ENCODE results near the gene PORCN. TPM values are rescaled to one million over a fixed set of nuclear protein-coding genes. Genes with fewer than 3 reads are reported as not detected.
A peak's percentile ranks its signal among the peaks of the same experiment; 100 is the strongest.

Gene PORCN
- total and polyA plus RNA-seq, 2 donors (not counting 3 experiments of a cell fraction or from before 2014, with no cell fraction given), result 7.6 to 21.0 TPM

- Histone ChIP-seq H3K27me3 (ENCODE audit: control insufficient read depth in 2 of 2, insufficient read depth in 2 of 2, low read length in 2 of 2) (no peaks in the 10 kb centered on the region), H3K9me3 (replicated peaks; ENCODE audit: control insufficient read depth, insufficient read depth, low read length) (no peaks in the 10 kb centered on the region), H3K79me2 (ENCODE audit: control insufficient read depth, insufficient read depth, low read length) (peaks cover 13% of the 10 kb centered on the region), H3K4me2 (ENCODE audit: insufficient read depth, low read length) (peak within 1 kb of the TSS; percentile 69), H3K4me3 (replicated peaks in 1 of 3; ENCODE audit: insufficient read depth in 1 of 3, low read depth in 1 of 3, low read length in 3 of 3) (peak within 1 kb of the TSS; percentile 45 to 69 (median 65)), H3K4me1 (ENCODE audit: control insufficient read depth, extremely low read depth, insufficient read depth, low read length) (peaks cover 2% of the 10 kb centered on the region), H3K27ac (ENCODE audit: insufficient read depth, low read depth, low read length) (peak within 1 kb of the TSS; percentile 10), H2AFZ (ENCODE audit: low read depth, low read length) (peak within 1 kb of the TSS; percentile 74), H3K36me3 (ENCODE audit: control insufficient read depth in 2 of 2, extremely low read depth in 1 of 2, insufficient read depth in 2 of 2, low read length in 2 of 2) (no peaks in the 10 kb centered on the region), H3K9me1 (replicated peaks; ENCODE audit: control insufficient read depth, extremely low read depth, insufficient read depth, low read length) (no peaks in the 10 kb centered on the region), H4K20me1 (replicated peaks; ENCODE audit: control insufficient read depth, extremely low read depth, insufficient read depth, low read length) (no peaks in the 10 kb centered on the region), H3K9ac (replicated peaks; ENCODE audit: extremely low read depth, insufficient read depth, low read length) (peak within 1 kb of the TSS; percentile 65)
- FAIRE-seq (peak; percentile 99), DNase-seq (ENCODE audit: low read depth, low spot score) (peak; percentile 83)
- TF ChIP-seq GATA2 (IDR thresholded peaks at IDR 0.05; ENCODE audit: insufficient read depth, insufficient read length, low read depth, low read length), result peak; percentile 60
- peak; percentile 71 for TF ChIP-seq POLR2A (IDR thresholded peaks at IDR 0.05; ENCODE audit: low read depth, low read length)
- TF ChIP-seq, protein P1, sequence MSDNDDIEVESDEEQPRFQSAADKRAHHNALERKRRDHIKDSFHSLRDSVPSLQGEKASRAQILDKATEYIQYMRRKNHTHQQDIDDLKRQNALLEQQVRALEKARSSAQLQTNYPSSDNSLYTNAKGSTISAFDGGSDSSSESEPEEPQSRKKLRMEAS (IDR thresholded peaks at IDR 0.05; ENCODE audit: insufficient read depth, insufficient read length), result no peak
- no peak for TF ChIP-seq MYC (IDR thresholded peaks at IDR 0.05; ENCODE audit: low read depth, low read length)
- no peak for TF ChIP-seq CTCF (IDR thresholded peaks at IDR 0.05; ENCODE audit: extremely low read depth in 1 of 2, insufficient read depth in 1 of 2, low read depth in 1 of 2, low read length in 2 of 2)
- no peak for TF ChIP-seq FOS (IDR thresholded peaks at IDR 0.05; ENCODE audit: borderline replicate concordance, insufficient read depth, low read length)
- no peak for TF ChIP-seq JUN (IDR thresholded peaks at IDR 0.05; ENCODE audit: borderline replicate concordance, insufficient read depth, insufficient read length, low read depth)
- peak; percentile 74 for TF ChIP-seq POLR2AphosphoS5 (IDR thresholded peaks at IDR 0.05; ENCODE audit: insufficient read depth, low read depth, low read length)
- TF ChIP-seq EZH2 (IDR thresholded peaks at IDR 0.05; ENCODE audit: borderline replicate concordance, low read depth, low read length, severe bottlenecking), result no peak
- intact Hi-C loops (cut with micrococcal nuclease) (loop anchor here (5.0 kb wide), 2 partner anchors 44 to 71 kb away; partner anchors contain the start of gene FTSJ1), dilution Hi-C loops (cut with MboI; ENCODE audit: extremely low pct_ligation_motif_present, low sequenced_read_pairs) (no loop called here)
- ChIA-PET POLR2A (interaction anchor here (0.7 kb wide), 1 partner anchor 18 kb away, joined by 4 read pairs; no protein-coding TSS in a partner anchor), CTCF (interaction anchor here (1.1 to 1.5 kb wide), 2 partner anchors 18 to 53 kb away, joined by 3 to 5 read pairs; partner anchors contain the start of gene TBC1D25)
- BruUV-seq (replicated peaks), result no TSS peak
Observed at GRCh38 chrX:48521353-48522243, 12.8 kb downstream of the PORCN start, which contains the start of gene EBP. EBP (plus strand) TSS chrX:48521808; CDS start chrX:48523772, 1,964 bp downstream.
